ENCODE data around the gene CDX2. TPM values are rescaled to one million over a fixed set of nuclear protein-coding genes. Genes with fewer than 3 reads are reported as not detected.
A peak's percentile ranks its signal among the peaks of the same experiment; 100 is the strongest.

The CDX2 gene
- total RNA-seq, 1 donor from 2014 or later: not detected

DNA sequence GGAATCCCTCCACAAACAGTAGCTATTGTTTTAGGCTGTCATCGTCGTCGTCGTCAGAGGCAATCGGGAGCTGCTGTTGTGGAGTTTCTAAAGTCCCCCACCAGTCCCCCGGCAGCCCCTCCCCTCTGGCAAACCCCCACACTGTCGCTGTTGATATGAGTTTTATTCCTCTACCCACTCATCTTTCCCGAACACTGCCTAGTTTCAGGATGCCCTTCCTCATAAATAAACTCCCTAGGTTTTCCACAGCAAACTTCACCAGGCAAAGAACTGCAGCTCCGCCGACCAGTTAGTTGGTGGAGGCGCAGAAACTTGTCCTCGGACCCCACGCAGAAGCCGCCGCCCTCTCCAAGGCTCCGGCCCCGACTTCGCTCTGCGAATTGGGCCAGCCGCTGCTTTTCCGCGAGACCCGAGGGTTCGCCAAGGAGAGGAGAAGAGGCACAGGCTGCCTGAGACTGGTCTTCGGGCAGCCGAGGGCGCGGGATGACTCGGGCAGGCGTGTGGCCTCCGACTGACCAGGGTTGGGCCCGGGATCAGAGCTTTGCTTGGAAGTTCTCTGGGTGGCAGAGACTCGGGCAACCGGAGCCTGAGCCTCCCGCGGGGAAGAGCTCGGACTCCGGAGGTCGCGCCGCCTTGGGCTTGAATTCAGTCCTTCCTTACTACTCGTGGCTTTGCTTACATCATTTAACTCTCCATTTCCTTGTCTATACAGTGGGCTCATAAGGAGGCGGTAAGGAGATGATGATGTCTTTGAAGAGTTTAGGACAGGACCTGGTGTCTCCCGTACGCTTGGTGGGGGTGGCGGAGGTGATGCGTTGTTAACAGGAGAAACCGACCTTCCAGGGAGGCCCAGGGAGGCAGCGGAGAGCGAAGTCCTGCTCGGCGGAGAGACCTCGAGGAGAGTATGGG, 41.4 kb downstream of the CDX2 start:
- Mint-ChIP-seq H3K9me3 (no peaks in the 10 kb centered on the region), H3K27ac (no peak overlapping the region), H3K36me3 (ENCODE audit: low read depth) (no peaks in the 10 kb centered on the region), H3K27me3 (ENCODE audit: low read depth) (peaks cover 80% of the 10 kb centered on the region), H3K4me1 (ENCODE audit: low read depth) (peaks cover 3% of the 10 kb centered on the region), H3K4me3 (ENCODE audit: low read depth) (no peak overlapping the region)
- intact Hi-C loops (cut with micrococcal nuclease): loop anchor here (2.0 kb wide), 2 partner anchors 27 to 105 kb away; no protein-coding TSS in a partner anchor
- no peak for DNase-seq (ENCODE audit: low spot score)

DNA sequence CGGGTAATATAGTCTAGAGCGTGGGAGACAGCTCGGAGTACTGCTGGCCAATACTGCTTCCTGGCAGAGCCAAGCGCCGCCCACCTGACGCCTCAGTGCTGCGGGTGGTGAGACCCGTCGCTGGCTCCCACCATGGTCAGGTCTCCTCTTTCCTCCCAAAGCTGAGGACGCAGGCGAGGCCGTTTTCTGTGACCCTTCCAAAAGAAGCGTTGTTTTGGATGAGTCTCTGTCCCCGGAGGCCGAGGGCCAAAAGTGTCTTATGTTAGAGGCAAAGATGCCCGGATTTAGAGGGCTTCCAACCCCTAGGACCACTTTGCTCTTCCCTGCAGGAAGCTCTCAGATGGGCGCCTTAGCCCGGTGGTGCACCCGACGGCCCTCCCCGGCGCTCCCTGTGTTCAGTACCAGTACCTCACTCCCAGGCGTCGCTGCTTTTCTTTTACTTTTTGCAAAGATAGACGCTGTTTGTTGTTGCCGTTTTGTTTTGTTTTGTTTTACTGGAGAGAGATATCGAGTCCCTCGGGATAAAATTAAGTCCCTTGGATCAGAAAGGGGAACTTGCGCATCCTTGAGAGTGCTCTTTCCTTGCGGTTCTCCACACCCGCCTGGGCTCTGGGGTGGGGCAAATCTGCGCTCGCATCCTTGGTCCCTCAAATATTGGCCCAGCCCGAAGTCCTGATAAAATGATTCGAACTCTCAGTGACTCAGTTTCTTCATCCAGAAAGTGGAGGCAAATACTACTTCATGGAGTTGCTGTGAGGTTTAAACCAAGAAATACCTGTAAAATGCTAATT, 42.3 kb downstream of the CDX2 start:
- H3K27me3 Mint-ChIP-seq (ENCODE audit: low read depth): peaks cover 88% of the 10 kb centered on the region
- peaks cover 3% of the 10 kb centered on the region for H3K4me1 Mint-ChIP-seq (ENCODE audit: low read depth)
- intact Hi-C loops (cut with micrococcal nuclease): loop anchor here (2.0 kb wide), 2 partner anchors 28 to 104 kb away; no protein-coding TSS in a partner anchor
- H3K27ac Mint-ChIP-seq: no peak overlapping the region
- no peaks in the 10 kb centered on the region for H3K9me3 Mint-ChIP-seq
- no peaks in the 10 kb centered on the region for H3K36me3 Mint-ChIP-seq (ENCODE audit: low read depth)
- DNase-seq (ENCODE audit: low spot score): no peak
- no peak overlapping the region for H3K4me3 Mint-ChIP-seq (ENCODE audit: low read depth)

DNA sequence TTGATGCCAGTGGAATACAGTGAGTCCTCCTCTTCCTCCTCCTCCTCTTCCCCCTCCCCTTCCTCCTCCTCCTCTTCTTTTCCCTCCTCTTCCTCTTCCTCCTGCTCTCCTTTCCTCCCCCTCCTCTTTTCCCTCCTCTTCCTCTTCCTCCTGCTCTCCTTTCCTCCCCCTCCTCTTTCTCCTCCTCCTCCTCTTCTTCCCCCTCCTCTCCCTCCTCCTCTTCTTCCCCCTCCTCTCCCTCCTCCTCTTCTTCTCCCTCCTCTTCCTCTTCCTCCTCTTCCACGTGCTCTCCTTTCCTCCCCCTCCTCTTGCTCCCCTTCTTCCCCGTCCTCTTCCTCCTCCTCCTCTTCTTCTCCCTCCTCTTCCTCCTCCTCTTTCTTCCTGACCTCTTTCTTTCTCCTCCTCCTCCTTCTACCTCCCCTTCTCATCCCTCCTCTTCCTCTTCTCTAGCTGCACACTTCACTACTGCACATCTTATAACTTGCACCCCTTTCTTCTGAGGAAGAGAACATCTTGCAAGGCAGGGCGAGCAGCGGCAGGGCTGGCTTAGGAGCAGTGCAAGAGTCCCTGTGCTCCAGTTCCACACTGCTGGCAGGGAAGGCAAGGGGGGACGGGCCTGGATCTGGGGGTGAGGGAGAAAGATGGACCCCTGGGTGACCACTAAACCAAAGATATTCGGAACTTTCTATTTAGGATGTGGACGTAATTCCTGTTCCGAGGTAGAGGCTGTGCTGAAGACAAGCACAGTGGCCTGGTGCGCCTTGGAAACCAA, 43.7 kb downstream of the CDX2 start:
- Mint-ChIP-seq H3K4me1 (ENCODE audit: low read depth) (peaks cover 8% of the 10 kb centered on the region), H3K4me3 (ENCODE audit: low read depth) (no peak overlapping the region), H3K36me3 (ENCODE audit: low read depth) (no peaks in the 10 kb centered on the region), H3K9me3 (no peaks in the 10 kb centered on the region), H3K27me3 (ENCODE audit: low read depth) (peaks cover 91% of the 10 kb centered on the region), H3K27ac (no peak overlapping the region)
- DNase-seq (ENCODE audit: low spot score): no peak
- intact Hi-C loops (cut with micrococcal nuclease): loop anchor here (2.0 kb wide), 1 partner anchor 133 kb away; the partner anchor contains the start of gene GSX1

DNA sequence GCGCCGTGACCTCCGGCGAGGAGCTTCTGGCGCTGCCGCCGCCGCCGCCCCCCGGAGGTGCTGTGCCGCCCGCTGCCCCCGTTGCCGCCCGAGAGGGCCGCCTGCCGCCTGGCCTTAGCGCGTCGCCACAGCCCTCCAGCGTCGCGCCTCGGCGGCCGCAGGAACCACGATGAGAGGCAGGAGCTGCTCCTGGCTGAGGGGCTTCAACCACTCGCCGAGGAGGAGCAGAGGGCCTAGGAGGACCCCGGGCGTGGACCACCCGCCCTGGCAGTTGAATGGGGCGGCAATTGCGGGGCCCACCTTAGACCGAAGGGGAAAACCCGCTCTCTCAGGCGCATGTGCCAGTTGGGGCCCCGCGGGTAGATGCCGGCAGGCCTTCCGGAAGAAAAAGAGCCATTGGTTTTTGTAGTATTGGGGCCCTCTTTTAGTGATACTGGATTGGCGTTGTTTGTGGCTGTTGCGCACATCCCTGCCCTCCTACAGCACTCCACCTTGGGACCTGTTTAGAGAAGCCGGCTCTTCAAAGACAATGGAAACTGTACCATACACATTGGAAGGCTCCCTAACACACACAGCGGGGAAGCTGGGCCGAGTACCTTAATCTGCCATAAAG, 44.5 kb downstream of the CDX2 start:
- Mint-ChIP-seq H3K27me3 (ENCODE audit: low read depth) (peaks cover 86% of the 10 kb centered on the region), H3K4me1 (ENCODE audit: low read depth) (peaks cover 9% of the 10 kb centered on the region), H3K9me3 (no peaks in the 10 kb centered on the region), H3K4me3 (ENCODE audit: low read depth) (no peak overlapping the region), H3K36me3 (ENCODE audit: low read depth) (no peaks in the 10 kb centered on the region), H3K27ac (no peak overlapping the region)
- intact Hi-C loops (cut with micrococcal nuclease): loop anchor here (2.0 kb wide), 1 partner anchor 132 kb away; the partner anchor contains the start of gene GSX1
- DNase-seq (ENCODE audit: low spot score): no peak

DNA sequence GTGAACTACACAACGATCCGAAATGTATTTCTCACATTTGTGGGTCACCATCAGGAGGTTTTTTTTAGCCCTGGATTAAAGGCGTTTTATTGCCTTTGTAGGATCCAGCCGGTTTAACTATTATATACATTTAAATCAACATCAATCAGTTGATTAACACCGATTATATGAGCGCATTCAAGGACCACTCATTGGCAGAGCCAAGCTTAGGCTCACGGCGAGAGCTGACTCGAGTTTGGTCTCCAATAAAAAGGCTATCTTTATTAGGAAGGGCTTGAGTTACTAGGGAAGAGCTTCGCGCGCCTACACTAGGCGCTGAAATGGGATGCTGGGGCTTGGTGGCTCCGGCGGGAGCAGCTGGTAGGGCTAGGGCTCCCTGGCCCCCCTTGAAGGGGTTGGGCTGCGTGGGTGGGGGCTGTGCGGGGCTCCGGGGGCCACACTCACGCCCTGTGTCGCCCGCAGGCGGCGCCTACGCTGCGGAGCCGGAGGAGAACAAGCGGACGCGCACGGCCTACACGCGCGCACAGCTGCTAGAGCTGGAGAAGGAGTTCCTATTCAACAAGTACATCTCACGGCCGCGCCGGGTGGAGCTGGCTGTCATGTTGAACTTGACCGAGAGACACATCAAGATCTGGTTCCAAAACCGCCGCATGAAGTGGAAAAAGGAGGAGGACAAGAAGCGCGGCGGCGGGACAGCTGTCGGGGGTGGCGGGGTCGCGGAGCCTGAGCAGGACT, 45.2 kb downstream of the CDX2 start:
- H3K4me1 Mint-ChIP-seq (ENCODE audit: low read depth): peaks cover 9% of the 10 kb centered on the region
- no peaks in the 10 kb centered on the region for H3K36me3 Mint-ChIP-seq (ENCODE audit: low read depth)
- intact Hi-C loops (cut with micrococcal nuclease): loop anchor here (2.0 kb wide), 3 partner anchors 43 to 131 kb away; partner anchors contain the start of gene GSX1
- H3K9me3 Mint-ChIP-seq: no peaks in the 10 kb centered on the region
- peak overlapping the region; percentile 16 for H3K27ac Mint-ChIP-seq
- no peak for DNase-seq (ENCODE audit: low spot score)
- peaks cover 85% of the 10 kb centered on the region for H3K27me3 Mint-ChIP-seq (ENCODE audit: low read depth)
- no peak overlapping the region for H3K4me3 Mint-ChIP-seq (ENCODE audit: low read depth)

DNA sequence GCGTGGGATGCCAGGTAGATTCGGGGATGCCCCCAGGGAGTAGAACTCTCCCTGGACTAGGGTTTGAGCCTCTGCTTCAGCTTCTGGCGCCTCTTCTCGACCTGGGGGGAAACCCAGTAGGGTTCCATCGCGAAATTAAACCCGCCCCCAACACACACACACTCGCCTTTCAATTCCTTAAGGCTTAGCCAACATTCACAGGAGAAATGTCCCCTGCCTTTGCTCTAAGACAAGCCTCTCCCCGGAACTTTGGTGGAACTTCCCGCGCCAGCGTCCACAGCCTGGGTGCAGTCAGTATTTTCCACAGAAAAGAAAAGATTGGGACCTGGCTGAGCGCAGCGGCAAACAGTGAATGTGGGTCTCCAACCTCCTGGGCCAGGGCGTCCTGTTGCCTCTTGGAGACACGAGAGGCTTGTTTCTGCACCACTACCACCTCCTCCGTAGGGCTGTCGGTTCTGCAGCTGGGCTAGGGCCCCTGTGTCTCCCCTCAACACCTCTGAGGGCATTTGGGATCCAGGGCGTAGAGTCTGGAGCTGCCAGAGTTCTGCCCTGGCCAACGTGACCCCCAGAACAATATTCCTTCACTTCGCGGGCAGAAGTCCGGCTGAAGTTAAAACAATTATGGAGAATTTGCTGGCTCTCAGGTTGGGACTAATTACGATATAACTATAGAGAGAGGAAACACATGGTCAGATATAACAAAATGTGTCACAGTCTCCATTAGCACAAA, 46.1 kb downstream of the CDX2 start:
- H3K27ac Mint-ChIP-seq: peak overlapping the region; percentile 16
- no peak overlapping the region for H3K4me3 Mint-ChIP-seq (ENCODE audit: low read depth)
- H3K4me1 Mint-ChIP-seq (ENCODE audit: low read depth): peaks cover 9% of the 10 kb centered on the region
- intact Hi-C loops (cut with micrococcal nuclease): loop anchor here (2.0 kb wide), 2 partner anchors 44 to 54 kb away; no protein-coding TSS in a partner anchor
- DNase-seq (ENCODE audit: low spot score): no peak
- peaks cover 86% of the 10 kb centered on the region for H3K27me3 Mint-ChIP-seq (ENCODE audit: low read depth)
- H3K9me3 Mint-ChIP-seq: no peaks in the 10 kb centered on the region
- no peaks in the 10 kb centered on the region for H3K36me3 Mint-ChIP-seq (ENCODE audit: low read depth)

DNA sequence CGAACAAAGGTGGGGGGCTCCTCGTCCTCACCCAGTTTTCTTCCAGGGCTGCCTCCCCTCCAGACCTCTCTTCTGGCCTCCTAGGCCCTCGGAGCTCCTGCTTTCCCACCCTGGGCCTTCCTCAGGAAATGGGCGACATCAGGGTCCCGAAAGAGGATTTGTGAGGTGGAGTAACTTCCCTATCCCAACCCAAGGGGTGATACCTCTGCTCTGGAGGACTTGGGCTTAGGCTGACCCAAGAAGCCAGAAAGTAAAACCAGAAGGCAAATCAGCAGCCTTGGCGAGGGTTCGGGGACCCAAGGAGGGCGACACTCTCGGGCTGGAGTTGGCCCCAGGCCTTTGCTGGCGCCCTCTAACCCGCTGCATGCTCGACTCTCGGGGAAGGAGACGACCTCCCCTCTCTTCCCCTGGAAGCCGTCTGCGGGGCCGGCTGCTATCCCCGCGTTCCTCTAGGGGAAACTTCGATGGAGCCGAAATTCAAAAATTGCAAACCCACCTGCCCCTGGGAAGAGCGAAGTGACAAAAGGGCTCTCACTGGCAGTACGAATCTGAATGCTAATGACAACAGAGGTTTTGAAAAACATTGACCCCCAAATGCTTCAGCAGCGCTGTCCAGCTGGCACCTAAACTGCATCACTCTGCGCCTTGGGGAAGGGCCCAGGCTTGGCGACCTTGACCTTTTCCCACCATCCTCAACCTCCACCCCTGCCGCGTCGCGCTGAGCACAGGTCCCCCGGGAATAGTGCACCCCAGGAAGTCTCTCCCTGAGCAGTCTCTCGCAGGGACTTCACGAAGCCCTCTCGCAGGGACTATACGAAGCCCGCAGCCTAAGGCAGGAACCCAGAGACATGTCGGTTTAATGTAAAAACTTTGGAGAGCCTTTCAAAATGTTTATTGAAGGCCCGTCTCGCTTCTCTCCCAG, 46.9 kb downstream of the CDX2 start:
- intact Hi-C loops (cut with micrococcal nuclease): loop anchor here (2.0 kb wide), 2 partner anchors 45 to 55 kb away; no protein-coding TSS in a partner anchor
- no peak for DNase-seq (ENCODE audit: low spot score)
- no peak overlapping the region for H3K4me3 Mint-ChIP-seq (ENCODE audit: low read depth)
- H3K9me3 Mint-ChIP-seq: no peaks in the 10 kb centered on the region
- H3K27ac Mint-ChIP-seq: no peak overlapping the region
- H3K27me3 Mint-ChIP-seq (ENCODE audit: low read depth): peaks cover 85% of the 10 kb centered on the region
- no peaks in the 10 kb centered on the region for H3K36me3 Mint-ChIP-seq (ENCODE audit: low read depth)
- peaks cover 10% of the 10 kb centered on the region for H3K4me1 Mint-ChIP-seq (ENCODE audit: low read depth)

DNA sequence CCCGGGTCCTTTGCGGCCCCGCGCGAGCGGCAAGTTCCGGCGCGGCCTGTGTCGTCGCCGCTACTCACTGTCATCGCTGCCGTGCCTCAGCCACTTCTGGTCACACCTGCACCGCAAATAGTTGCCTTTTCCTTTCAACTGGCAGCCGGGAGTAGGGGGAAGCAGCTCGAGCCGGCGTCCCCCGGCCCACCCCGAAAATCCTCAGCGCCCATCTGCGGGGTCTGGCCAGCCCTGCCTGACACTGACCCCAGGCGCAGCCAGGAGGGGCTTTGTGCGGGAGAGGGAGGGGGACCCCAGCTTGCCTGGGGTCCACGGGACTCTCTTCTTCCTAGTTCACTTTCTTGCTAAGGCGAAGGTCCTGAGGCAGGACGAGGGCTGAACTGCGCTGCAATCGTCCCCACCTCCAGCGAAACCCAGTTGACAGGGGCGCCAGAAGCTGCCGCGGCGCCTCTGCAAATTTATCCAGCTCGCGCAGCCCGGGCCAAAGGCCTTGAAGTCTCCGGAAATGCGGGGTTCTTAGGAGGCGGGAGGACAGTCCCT, 47.6 kb downstream of the CDX2 start:
- Mint-ChIP-seq H3K36me3 (ENCODE audit: low read depth) (no peaks in the 10 kb centered on the region), H3K27me3 (ENCODE audit: low read depth) (peaks cover 84% of the 10 kb centered on the region), H3K9me3 (no peaks in the 10 kb centered on the region), H3K4me3 (ENCODE audit: low read depth) (no peak overlapping the region), H3K27ac (no peak overlapping the region), H3K4me1 (ENCODE audit: low read depth) (peaks cover 8% of the 10 kb centered on the region)
- intact Hi-C loops (cut with micrococcal nuclease): no loop called here
- no peak for DNase-seq (ENCODE audit: low spot score)

DNA sequence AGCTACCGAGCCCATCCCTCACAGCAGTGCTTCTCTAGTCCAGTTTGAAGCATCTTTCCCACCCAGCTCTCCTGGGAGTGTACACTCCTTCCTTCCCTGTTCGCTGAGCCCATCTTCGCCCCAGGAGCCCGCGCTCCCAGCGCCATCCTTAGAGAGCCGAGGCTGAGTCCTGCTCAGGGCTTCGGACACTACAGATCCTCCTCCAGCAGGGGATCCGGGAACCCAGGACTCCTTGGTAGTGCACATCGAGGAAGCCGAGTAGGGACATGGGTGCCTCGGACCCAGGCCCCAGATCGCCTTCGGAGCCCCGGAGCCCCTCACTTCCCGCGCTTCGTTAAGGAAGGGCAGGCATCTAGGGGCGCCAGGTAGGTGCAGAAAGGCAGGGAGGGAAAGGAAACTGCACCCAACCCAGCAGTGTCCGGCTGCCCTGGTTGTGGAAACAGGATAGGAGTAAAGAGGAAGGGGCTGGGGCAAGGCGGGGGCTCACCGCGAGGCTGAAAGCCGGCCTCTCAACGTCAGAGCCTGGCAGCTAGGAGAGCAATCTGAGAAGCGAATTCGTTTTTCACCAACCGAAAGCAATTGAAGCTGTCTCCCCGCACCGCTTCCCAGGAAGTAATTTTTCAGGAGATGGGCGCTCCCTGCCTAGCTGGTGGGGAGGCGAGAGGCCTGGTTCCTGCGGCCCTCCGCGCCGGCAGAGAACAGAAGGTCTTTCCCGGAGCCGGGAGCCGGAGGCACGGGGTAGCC, 48.3 kb downstream of the CDX2 start:
- Mint-ChIP-seq H3K27ac (no peak overlapping the region), H3K4me1 (ENCODE audit: low read depth) (peaks cover 8% of the 10 kb centered on the region), H3K36me3 (ENCODE audit: low read depth) (no peaks in the 10 kb centered on the region), H3K9me3 (no peaks in the 10 kb centered on the region), H3K4me3 (ENCODE audit: low read depth) (peak overlapping the region; percentile 41), H3K27me3 (ENCODE audit: low read depth) (peaks cover 80% of the 10 kb centered on the region)
- intact Hi-C loops (cut with micrococcal nuclease): no loop called here
- no peak for DNase-seq (ENCODE audit: low spot score)

All from activated T-helper 2 cell treated with anti-CD3 and anti-CD28 coated beads, Interferon-gamma antibody, Interleukin-2, Interleukin-4, amounts not matched to agents 10 μg/mL and 5 μg/mL and 100 μg/mL, durations not matched to agents 14 hours and 24 hours and 36 hours (primary cell).